ENCODE data around the gene RELN.

RELN gene

DNA sequence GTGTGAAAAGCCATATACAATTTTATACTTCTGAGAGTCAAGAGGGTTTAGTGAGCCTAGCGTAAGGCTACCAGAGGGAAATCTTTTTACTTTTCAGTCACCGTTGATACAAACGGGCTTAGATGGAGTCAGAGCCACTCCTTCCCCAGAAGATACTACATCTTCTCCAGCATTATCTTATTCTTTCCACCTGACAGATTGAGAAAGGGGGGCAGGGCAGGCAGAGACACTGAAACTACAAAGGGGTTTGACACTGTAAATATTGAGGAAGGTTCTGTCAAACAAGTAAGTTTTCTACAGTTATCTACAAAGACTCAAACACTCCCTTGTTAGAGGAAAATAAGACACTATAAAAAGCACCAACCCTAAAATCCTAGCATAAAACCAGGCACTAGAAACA lies 100.0 kb downstream of the RELN start:
- no peak for DNase-seq

DNA sequence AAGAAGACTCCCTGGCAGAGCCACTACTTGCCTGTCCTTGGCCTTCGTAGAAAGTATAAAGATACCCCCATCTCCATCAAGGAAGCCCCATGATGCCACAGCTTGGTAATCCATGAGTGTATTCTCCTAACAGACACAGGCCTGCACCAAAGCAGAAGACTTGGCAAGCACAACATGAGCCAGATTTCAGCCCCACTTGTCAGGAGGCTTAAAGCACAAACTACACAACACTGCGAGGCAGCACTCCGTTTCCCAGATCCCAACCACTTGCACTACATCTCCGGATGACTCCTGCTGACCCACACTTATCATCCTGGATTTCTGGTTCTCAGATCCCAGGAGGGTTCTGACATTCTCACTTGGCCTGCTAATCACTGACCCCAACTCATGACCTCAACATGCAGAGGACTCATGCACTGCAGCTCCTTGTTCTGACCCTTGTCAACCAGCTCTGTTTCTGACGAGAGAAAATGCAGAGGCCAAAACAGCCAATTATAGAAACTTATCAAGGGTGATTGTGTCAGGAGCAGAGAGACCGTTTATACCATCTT lies 100.8 kb downstream of the RELN start:
- no peak for DNase-seq

DNA sequence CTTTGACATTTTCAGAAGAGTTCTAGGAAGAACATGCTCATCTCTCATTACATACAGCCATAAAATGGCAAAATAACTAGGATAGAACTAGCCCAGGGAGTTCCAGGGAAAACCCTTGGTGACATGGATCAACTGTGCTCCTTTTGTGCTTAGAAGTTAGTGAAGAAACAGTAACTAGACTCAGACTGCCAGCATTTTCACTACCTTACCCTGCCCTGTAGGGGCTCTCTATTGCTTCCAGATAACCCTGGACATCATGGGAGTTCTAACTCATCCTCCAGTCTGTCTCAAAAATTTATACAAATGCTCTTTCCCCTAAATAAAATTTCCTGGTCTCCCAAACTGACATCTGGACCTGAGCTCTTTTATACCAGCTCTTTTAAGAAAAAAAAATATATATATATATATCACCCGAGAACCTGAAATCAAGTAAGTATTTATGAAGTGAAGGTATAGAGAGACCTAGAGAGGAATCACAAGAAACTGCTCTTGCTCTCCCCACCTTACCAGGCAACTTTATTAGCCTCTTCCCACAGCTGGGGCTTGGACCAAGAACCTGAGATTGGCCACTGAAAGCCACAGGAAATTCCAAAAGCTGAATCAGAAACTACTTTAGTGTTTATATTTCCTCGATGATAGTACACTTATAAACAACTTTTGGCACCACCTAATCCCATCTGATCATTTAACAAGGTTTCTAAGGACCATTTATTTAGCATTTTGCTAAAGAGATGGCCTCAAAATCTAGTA lies 101.4 kb downstream of the RELN start:
- no peak for DNase-seq

DNA sequence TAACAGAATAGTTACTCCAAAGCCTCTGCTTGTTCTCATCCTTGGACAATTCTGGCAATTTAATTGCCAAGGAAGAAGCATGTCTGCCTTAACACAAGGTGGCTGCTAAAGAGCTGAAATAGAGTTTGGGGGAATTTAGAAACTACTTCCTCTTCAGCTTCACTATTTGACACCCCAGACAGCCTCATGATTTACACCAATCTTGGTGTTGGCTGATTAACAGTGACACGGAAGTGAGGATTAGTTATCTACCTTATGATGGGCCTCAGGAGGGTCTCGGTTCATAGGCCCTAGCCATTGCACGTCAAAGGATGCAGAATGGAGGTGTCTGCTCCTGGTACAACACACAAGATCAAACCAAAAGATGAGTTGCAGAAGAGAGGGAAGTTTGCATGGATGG lies 102.4 kb downstream of the RELN start:
- DNase-seq, result no peak

DNA sequence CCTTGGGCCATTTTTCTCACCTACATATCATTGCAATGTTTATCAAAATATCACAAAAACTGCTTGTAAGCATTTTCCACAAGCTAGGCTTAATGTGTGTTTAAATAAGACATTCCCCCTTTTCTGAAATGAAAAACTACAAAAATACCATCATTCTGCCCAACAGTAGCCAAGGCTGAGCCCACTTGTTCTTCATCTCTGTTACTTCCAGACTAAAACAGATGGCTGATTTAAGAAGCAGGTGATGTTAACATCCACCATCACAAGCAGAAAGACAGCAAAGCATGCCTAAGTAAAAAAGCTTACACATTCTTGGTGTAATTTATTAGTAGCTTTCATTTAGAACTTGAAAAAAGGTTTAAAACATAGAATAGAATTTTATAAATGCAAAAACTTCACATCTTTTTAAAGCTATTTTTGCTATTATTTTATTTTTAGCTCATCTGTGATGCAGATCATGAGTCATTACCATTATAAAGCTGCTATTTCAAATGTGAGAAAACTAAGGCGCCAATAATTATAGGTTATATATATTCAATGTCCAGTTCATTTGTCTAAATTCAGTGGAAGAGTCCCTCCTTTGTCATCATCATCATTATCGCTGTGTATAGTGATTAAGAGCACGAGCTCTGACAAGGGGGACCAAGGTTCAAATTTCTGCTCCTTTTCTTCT lies 109.4 kb downstream of the RELN start:
- no peak for DNase-seq

DNA sequence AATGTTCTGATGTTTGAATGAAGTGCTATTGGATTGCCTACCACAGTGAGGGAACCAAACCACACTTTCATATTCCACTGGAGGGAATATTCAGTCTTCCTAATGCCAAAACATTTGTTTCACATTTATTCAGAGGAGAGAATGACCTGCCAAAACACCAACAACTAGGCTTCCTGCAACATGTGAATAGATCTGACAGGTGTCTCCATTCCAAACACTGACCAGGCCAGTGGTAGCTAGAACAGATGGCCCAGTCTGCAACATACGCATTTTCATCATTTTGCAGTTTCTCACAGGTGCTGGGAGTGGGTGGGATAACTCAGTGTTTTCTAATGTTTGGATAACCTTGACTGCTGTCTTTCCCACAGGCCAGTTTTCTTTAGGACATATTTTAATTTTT lies 110.0 kb downstream of the RELN start:
- DNase-seq, result no peak

DNA sequence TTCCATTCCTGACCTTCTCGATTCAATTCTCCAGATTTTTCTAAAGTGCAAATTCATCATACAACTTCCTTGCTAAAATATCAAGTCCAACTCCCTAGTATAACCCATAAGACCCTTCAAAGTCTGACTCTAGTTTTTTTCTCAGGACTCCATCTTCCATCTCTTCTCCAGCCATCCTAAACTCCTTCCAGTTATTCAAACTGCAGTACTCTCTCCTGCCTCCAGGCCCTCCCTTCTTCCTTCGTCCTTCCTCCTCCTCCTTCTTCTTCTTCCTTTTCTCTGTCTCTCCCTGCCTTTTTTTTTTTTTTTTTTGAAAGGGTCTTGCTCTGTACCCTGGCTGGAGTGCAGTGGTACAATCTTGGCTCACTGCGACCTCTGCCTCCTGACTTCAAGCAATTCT lies 111.9 kb downstream of the RELN start:
- no peak for DNase-seq

DNA sequence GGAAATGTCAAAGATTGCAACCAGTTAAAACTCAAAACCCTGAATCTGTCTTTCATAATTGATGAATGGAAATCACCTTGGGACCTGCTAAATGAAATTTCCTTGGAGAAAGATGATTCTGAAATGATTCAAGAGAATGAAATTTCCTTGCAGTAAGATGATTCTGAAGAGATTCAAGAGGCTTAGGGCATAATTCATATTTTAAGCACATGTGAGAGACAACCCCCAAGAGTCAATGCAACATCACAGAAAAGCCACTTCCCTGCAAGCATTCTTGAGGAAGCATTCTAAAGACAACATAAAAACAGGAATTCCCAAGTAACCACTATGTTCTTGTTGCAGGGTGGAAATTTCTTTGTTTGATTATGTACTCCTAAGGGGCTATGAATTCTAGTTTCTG lies 113.7 kb downstream of the RELN start:
- no peak for DNase-seq

DNA sequence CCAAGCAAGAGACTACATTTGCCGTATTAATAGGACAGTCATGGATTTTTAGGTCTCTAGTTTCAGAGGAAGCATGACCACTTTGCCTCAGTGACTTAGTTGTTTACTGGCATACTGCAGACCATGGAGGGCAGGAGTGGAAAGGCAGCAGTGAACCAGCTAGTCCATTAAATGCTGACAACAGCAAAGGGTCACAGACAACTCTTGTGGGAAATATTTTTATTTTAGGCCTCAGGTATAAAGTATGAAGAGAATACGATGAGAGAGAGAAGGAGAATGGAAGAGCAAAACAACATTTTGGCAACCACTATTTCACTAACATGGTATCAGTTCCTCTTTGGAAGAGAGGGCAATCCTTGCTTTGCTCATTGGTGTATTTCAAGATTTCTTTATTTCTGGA lies 118.0 kb downstream of the RELN start:
- DNase-seq, result no peak

DNA sequence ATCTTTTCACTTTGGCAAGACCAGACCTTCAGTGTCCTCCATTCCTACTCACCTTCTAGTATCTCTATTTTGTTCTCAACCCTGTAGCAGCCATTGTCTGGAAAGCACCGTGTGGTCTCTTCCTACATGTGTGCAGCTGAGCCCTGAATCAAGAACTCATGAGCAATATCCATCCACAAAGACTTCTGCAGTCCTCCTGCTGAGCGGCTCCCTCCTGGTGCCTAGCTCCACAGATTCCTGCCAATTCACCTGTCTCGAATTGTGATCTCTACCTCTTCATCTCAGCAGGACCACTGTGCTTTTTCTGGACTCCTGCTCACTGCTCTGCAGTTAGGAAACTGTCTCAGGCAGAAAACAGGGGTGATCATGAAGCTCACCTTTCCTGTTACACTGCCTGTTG lies 118.8 kb downstream of the RELN start:
- no peak for DNase-seq

DNA sequence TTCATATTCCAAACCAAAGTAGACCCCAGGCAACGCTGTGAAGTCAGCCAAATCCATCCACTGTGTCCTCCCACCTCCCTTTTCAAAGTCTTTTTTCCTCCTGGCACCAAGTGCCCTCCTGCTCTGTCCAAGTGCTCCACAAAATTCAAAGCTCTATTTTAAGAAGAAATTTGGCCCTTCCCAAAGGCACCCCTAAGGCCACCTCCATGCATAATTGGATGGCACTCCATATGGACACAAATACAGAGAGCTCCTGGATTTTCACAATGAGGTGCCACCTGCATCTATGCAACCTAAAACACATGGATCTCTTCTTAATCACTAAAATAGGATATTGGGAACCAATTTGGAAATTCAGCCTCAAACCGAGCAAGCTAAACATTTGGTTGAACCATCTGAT lies 121.6 kb downstream of the RELN start:
- DNase-seq, result no peak

DNA sequence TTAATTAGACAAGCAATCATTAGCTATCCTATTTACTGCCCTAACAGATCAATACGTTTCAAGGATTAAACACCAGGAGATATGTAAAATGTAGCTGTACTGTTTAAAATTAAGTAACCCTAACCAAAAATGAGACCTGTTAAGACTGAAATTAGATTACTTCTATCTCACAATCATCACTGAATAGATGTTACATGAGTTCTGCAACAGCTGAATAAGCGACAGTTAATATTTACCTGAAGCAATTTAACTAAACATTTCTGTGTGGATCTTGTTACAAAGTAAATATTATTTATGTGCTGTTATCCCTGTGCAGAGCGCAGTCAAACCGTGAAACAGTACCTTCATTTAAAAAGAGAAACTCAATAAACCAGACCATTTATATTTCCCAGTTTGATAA lies 122.5 kb downstream of the RELN start:
- no peak for DNase-seq

DNA sequence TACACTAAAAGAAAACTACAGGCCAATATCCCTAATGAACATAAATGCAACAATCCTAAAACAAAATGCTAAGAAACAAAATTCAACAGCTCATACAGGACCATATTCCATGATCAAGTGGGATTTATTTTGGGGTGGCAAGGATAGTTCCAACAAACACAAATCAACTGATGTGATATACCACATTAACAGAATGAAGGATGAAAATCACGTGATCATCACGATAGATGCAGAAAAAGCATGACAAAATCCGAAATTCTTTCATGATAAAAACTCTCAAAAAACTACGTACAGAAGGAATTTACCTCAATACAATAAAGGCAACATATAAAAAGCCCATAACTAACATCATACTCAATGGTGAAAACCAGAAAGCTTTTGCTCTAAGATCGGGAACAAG lies 124.0 kb downstream of the RELN start:
- no peak for DNase-seq

DNA sequence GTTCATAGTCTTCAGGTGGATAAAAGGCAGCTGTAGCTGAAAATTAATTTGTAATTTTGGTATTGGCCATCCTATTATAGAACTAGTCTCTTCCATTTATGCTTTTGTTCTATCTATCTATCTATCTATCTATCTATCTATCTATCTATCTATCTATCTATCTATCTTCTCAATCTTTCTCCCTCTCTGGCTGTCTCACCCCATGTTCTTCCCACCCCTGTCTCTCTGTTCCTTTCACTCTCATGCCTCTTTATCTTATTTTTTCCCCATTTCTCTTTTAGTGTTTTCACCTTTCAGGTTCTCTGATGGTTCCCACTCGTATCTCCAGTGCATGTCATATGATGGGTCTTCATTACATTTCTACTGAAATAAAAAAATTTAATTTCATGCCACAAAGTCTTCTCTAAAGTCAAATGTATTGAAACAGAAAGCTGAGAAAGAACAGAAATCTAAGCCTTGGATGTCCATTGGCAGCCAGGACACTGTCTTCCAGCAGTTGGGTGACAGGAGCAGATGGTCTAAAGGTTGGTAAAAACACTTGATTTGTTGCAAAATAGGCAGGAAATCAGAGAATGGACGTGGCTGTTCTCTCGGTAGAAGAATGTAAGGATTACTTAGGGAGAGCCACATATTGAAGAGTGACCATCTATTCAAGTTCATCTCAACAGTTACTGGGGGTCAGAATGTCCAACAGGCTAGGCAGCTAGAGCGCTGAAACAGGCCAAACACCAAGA lies 127.0 kb downstream of the RELN start:
- no peak for DNase-seq

DNA sequence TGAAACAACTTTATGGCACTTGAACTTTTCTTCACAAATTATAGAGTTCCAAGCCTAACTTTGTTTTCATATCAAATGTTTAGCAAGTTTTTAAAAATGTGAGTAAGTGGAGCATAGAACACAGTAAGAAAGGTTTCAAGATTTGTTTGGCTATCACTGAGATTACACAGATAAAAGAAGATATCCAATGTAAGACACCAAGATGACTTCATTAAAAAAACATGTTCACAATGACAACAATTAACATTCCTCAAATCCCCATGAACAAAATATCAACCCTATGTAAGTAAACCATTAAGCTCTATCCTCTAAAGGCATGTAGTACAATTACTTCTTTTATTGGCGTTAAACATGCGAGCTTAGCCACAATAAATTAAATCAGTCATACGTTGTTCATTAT lies 129.7 kb downstream of the RELN start:
- DNase-seq, result no peak

DNA sequence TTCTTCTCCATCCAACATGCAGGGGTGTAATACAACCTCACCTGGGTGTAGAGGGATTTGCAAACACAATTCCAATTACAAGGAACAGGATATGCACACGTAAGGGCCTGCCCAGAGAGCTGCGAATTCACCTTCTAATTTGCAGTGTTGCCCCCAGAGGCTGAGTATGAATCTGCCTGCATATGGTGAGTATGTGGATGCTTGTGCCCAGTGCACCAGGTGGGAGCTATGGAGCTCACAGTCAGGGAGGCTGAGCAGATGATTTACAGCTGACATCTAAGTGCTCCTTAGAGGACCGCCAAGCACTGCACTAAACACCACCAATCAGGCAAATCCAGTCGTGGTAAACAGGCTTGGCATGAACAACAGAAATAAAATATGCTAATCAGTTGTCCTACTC lies 132.0 kb downstream of the RELN start:
- no peak for DNase-seq

DNA sequence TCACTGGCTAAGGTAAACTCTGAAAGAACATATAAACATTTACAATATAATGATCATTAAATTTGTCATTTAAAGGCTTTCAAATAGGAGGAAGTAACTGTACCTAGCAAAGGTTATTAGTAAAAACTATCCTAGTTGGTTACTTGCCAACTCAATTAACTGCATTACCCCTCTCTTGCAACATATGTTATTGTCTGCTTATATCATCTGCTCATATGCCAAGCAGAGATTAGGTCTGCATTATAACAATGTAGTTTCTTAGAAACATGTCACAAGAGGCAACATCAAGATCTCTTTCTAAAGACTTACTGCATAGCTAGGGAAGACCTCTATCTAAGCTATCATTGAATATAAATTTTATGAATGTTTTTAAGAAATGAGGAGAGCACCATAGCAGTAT lies 132.5 kb downstream of the RELN start:
- DNase-seq, result no peak

DNA sequence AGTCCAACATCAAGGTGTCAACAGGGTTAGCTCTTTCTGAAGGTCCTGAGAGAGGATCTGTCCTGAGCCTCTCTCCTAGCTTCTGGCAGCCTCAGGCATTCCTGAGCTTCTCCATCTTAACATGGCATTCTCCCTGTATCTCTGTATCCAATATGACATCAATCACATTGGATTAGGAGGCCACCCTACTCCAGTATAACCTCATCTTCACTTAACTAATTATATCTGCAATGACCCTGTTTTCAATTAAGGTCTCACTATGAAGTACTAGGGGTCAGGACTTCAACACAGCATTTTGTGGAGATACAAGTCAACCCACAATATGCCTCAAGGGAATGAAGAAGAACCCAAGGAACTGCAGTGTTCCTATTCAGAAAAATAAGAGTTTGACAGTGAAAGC lies 133.8 kb downstream of the RELN start:
- no peak for DNase-seq

DNA sequence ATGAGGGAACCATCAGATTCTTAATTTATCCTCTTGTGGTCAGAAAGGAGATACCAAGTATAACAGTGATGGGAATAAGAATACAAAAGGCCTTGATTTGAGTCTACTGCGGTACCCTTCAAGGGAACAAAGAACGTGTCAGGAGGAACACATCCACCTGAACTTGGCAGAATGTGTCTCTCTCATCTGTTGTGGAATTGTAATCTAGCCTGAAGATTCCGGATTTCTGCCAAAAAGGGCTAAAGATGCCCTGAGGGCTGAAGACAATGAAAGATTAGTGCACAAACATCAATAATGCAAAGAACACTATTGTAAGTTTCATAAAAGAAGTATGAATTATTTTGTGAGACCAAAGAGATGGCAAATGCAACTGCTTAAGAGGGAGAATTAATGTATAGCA lies 134.8 kb downstream of the RELN start:
- no peak for DNase-seq

DNA sequence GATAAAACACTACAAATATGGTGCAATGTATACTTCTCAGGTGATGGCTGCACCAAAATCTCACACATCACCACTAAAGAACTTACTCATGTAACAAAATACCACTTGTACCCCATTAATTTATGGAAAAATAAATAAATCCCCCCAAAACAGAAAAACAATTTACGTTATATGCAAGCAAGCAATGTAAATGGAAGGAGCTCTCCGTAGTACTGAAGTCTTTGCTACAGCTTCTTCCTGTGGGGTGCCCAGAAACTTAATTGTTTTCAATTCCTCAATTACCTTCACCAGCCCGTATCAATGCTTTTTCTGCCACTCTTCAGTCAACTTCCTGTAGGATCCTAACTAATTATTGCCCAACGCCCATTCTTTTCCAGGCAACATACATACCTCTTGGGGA lies 138.1 kb downstream of the RELN start:
- no peak for DNase-seq

DNA sequence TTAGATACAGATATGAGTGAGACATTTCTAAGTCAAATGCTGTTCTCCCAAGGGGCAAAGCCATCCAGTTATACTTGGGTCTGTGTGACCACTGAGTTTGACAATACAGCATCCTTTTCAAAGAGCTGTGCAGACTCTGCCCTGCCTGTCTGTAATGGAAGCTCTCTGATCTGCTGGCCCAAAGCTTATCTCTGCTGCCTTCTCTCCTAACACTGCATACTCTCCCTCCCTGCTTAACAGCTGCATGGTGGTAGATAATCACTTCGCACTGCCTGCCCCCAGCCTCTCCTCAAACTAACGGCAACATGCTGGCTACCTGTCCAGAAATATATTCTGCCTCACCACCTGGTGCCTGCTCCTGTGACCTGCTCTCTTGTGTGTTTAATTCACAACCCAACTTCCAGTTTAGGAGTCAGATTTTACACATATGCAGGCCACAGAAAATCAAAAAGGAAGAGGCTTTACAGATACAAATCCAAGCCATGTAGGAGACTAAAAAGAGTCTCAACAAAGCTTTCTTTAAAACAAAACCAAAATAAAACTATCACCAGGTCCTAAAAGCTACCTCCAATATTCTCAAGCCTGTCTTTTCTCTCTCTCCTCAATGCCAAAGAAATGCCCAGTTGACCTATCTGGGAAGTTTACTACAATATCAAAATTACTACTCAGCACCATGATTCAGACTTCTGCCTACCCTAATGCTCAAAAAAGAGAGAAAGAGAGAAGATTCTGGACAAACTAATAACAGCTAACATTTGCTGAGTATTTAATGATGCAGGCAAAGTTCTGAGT lies 145.6 kb downstream of the RELN start:
- DNase-seq, result no peak

DNA sequence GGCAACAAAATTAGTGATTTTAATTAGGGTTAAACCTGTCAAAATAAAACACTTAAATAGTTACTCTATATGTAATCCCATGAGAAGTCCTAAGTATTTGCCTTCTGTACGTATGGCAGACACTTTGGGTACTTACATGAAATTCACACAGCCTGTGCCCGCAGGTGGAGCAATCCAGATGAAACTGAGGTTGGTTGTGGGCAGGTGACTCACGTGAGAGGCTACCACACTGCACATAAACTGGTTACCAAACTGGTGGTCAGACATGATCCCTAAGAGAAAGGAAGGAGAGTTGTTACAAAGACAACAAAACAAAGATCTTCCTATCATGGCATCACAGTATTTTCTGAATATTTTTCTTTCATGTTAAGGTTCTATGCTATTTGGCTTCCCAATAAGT lies 156.1 kb downstream of the RELN start:
- no peak for DNase-seq

DNA sequence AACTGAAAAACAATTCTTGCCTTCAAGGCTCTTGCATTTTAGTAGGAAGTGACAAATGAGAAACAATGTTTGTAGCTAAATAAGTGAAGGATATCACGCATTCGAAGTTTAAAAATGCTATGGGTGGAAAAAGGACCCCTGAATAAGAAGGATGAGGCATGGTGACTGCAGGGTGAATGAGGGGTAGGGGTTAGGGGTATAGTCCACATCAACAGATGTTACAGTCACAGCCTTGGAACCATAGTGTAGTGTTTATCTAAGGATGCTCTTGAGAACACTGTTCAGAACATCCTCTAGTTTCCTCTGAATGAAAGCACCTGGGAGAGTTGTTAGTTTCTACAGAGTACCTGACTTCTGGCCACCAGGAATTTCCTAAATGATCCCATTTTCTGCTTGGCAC lies 157.0 kb downstream of the RELN start:
- no peak for DNase-seq
